HFFc6 (cell line): ENCODE data around the gene AKAP13. TPM values are rescaled to one million over a fixed set of nuclear protein-coding genes. Genes with fewer than 3 reads are reported as not detected.

Source experiments
- DNase-seq: peaks from one replicate; pipeline ENCODE4 v3.0.0-alpha.2; 2018
- H3K27ac Mint-ChIP-seq: 2 replicates; pipeline ENCODE4 v1.8.0; 2020; ENCODE audit warnings: mild to moderate bottlenecking, mixed read lengths
- H3K27me3 Mint-ChIP-seq: 2 replicates; pipeline ENCODE4 v1.8.0; 2021; ENCODE audit warnings: mild to moderate bottlenecking, moderate library complexity, mixed read lengths; ENCODE audit not compliant: insufficient read depth
- H3K36me3 Mint-ChIP-seq: 2 replicates; pipeline ENCODE4 v1.8.0; 2021; ENCODE audit warnings: low read depth, mixed read lengths
- H3K4me1 Mint-ChIP-seq: 2 replicates; pipeline ENCODE4 v1.8.0; 2020; ENCODE audit warnings: low read depth, mixed read lengths
- H3K4me3 Mint-ChIP-seq: 2 replicates; pipeline ENCODE4 v1.8.0; 2020; ENCODE audit warnings: mild to moderate bottlenecking, moderate library complexity, mixed read lengths
- H3K9me3 Mint-ChIP-seq: 2 replicates; pipeline ENCODE4 v1.8.0; 2020; ENCODE audit warnings: mild to moderate bottlenecking, mixed read lengths
- CTCF ChIP-seq: fragments of 200-600 bp; sonication (generic); IDR thresholded peaks from 2 replicates; pipeline ENCODE4 v1.5.0; 2021; ENCODE audit warnings: antibody characterized with exemption, mild to moderate bottlenecking
- total RNA-seq, 6 experiments: library from RNA; stranded (reverse); fragmentation: NEBNext Ultra II Directional; extraction: Animal tissue kit (Norgen Biotek cat#: 25700); gene quantifications; 2 replicates in 1 of 6; 3 replicates in 5 of 6; pipeline ENCODE4 v1.2.3, GENCODE V29; 2021

AKAP13 gene
- total RNA-seq, 6 experiments from 2014 or later = 29.0 to 51.3 (median 35.6) TPM

- Mint-ChIP-seq H3K36me3 (no peaks in the 10 kb centered on the region; the same call in 1 of the 2 replicates), H3K4me3 (no peak overlapping the region), H3K27ac (peak overlapping the region; percentile 49), H3K9me3 (no peaks in the 10 kb centered on the region), H3K4me1 (peaks cover 57% of the 10 kb centered on the region), H3K27me3 (no peaks in the 10 kb centered on the region)
- TF ChIP-seq CTCF = no peak
- peak; percentile 10 for DNase-seq
Measured at GRCh38 chr15:85589851-85590250, 209.4 kb downstream of the AKAP13 start.

- Mint-ChIP-seq H3K36me3 (peaks cover 4% of the 10 kb centered on the region; the same call in 1 of the 2 replicates), H3K9me3 (no peaks in the 10 kb centered on the region), H3K4me3 (no peak overlapping the region), H3K4me1 (peaks cover 69% of the 10 kb centered on the region), H3K27me3 (peaks cover 4% of the 10 kb centered on the region; the same call in 1 of the 2 replicates), H3K27ac (peak overlapping the region; percentile 84)
- no peak for DNase-seq
- no peak for TF ChIP-seq CTCF
Measured at GRCh38 chr15:85591622-85592021, 211.2 kb downstream of the AKAP13 start.

GRCh38 chr15:85592148-85592547 is 211.7 kb downstream of the AKAP13 start:
- Mint-ChIP-seq H3K36me3 (peaks cover 4% of the 10 kb centered on the region; the same call in 1 of the 2 replicates), H3K27me3 (peaks cover 4% of the 10 kb centered on the region; the same call in 1 of the 2 replicates), H3K4me3 (no peak overlapping the region; the same call in 1 of the 2 replicates), H3K4me1 (peaks cover 63% of the 10 kb centered on the region), H3K9me3 (no peaks in the 10 kb centered on the region), H3K27ac (peak overlapping the region; percentile 84)
- peak; percentile 69 for TF ChIP-seq CTCF
- DNase-seq = peak; percentile 89

GRCh38 chr15:85593809-85594445 is 213.5 kb downstream of the AKAP13 start:
- H3K4me3 Mint-ChIP-seq = no peak overlapping the region
- DNase-seq = no peak
- H3K27ac Mint-ChIP-seq = no peak overlapping the region
- TF ChIP-seq CTCF = no peak
- peaks cover 4% of the 10 kb centered on the region; the same call in 1 of the 2 replicates for H3K36me3 Mint-ChIP-seq
- H3K4me1 Mint-ChIP-seq = peaks cover 55% of the 10 kb centered on the region
- H3K27me3 Mint-ChIP-seq = peaks cover 4% of the 10 kb centered on the region
- no peaks in the 10 kb centered on the region for H3K9me3 Mint-ChIP-seq

GRCh38 chr15:85595804-85596536 is 215.6 kb downstream of the AKAP13 start:
- H3K27me3 Mint-ChIP-seq = peaks cover 4% of the 10 kb centered on the region

More at GRCh38 chr15:85595804-85596536, 215.6 kb downstream of the AKAP13 start:
- peak overlapping the region; percentile 12; the same call in 1 of the 2 replicates for H3K27ac Mint-ChIP-seq
- peaks cover 4% of the 10 kb centered on the region; the same call in 1 of the 2 replicates for H3K36me3 Mint-ChIP-seq
- no peak for TF ChIP-seq CTCF
- DNase-seq = no peak
- no peaks in the 10 kb centered on the region for H3K9me3 Mint-ChIP-seq
- peaks cover 38% of the 10 kb centered on the region for H3K4me1 Mint-ChIP-seq
- no peak overlapping the region for H3K4me3 Mint-ChIP-seq
